Panc1 (cell line): Measurements from ENCODE around the gene CTDSPL2. TPM values are rescaled to one million over a fixed set of nuclear protein-coding genes. Genes with fewer than 3 reads are reported as not detected.
A peak's percentile ranks its signal among the peaks of the same experiment; 100 is the strongest.

Experiments
- ATAC-seq: fragments of 200-7000 bp; cut with Tn5 transposase; 2 replicates; pipeline ENCODE4 v1.9.1; 2020; ENCODE audit warnings: mild to moderate bottlenecking, moderate library complexity
- BruUV-seq: library from RNA; stranded (reverse); fragments of 400-500 nt; replicated peaks from 2 replicates; lab custom pipeline; 2021; lab: Mats Ljungman, UMichigan
- CTCF ChIA-PET: fragments of 300-600 bp; sonication (Branson Sonifier 250); formaldehyde crosslinking; loops from one replicate; lab custom pipeline; 2022; ENCODE audit warnings: antibody characterized with exemption; lab: Charles Lee
- POLR2A ChIA-PET: fragments of 300-600 bp; sonication (Branson Sonifier 250); formaldehyde crosslinking; loops from one replicate; lab custom pipeline; 2022; ENCODE audit warnings: antibody characterized with exemption; lab: Charles Lee
- DNase-seq: peaks from one replicate; pipeline ENCODE4 v3.0.0-alpha.2; 2010; ENCODE audit warnings: low read depth, low spot score
- H3K27ac ChIP-seq: 2 replicates; pipeline ENCODE4 v1.5.1; 2011; ENCODE audit warnings: mild to moderate bottlenecking, low read length, inconsistent platforms
- H3K27me3 ChIP-seq: fragments of 200-500 bp; sonication (Bioruptor generic); 2 replicates; pipeline ENCODE4 v1.6.0; 2014; ENCODE audit warnings: low read length, inconsistent platforms; ENCODE audit not compliant: control insufficient read depth, insufficient read depth
- H3K36me3 ChIP-seq: fragments of 200-500 bp; sonication (Bioruptor generic); 2 replicates; pipeline ENCODE4 v1.5.1; 2014; ENCODE audit warnings: inconsistent platforms, mild to moderate bottlenecking, low read length, moderate library complexity; ENCODE audit not compliant: control insufficient read depth, insufficient read depth
- H3K4me1 ChIP-seq: 2 replicates; pipeline ENCODE4 v1.5.1; 2011; ENCODE audit warnings: inconsistent platforms, mild to moderate bottlenecking, low read length, moderate library complexity; ENCODE audit not compliant: control insufficient read depth, insufficient read depth
- H3K4me3 ChIP-seq, 2 experiments: 2 replicates each; pipeline ENCODE4 v1.5.1; 2011 to 2012; ENCODE audit warnings: low read depth in 2 of 2, low read length in 2 of 2, mild to moderate bottlenecking in 2 of 2, inconsistent platforms in 1 of 2, moderate library complexity in 1 of 2
- H3K9me3 ChIP-seq: fragments of 200-500 bp; sonication (Bioruptor generic); 2 replicates; pipeline ENCODE4 v1.5.1; 2014; ENCODE audit warnings: low read depth, mild to moderate bottlenecking, inconsistent platforms, low read length, moderate library complexity; ENCODE audit not compliant: control insufficient read depth, insufficient read depth
- CTCF ChIP-seq: fragments of 450-650 bp; IDR thresholded peaks from 2 replicates; pipeline ENCODE4 v1.5.1; 2017; ENCODE audit warnings: mild to moderate bottlenecking
- POLR2AphosphoS5 ChIP-seq: IDR thresholded peaks from 2 replicates; pipeline ENCODE4 v1.6.1; 2012; ENCODE audit warnings: mild to moderate bottlenecking, low read depth, low read length, moderate library complexity
- REST ChIP-seq, 2 experiments: IDR thresholded peaks; 2 replicates each; pipeline ENCODE4 v1.6.1; 2011 to 2012; ENCODE audit warnings: low read depth in 2 of 2, control low read depth in 1 of 2, low read length in 1 of 2, mild to moderate bottlenecking in 1 of 2, moderate library complexity in 1 of 2; ENCODE audit not compliant: insufficient read depth in 1 of 2
- SIN3A ChIP-seq: IDR thresholded peaks from 2 replicates; pipeline ENCODE4 v1.6.1; 2012; ENCODE audit warnings: low read depth, mild to moderate bottlenecking, low read length, moderate library complexity, borderline replicate concordance; ENCODE audit not compliant: insufficient read depth
- TCF7L2 ChIP-seq: IDR thresholded peaks from 2 replicates; pipeline ENCODE4 v1.6.1; 2011; ENCODE audit warnings: mild to moderate bottlenecking, low read depth, low read length, inconsistent platforms
- in situ Hi-C: cut with HindIII; loops from 2 replicates; pipeline ENCODE4 v1.10.0; 2016; ENCODE audit warnings: low sequenced_read_pairs, low pct_unique_long_range_greater_than_20kb
- intact Hi-C: fragments of 100-400 bp; cut with micrococcal nuclease; formaldehyde crosslinking; loops from one replicate; pipeline ENCODE4 v1.10.0; 2022; ENCODE audit not compliant: unreplicated experiment
- total RNA-seq: library from RNA; stranded (reverse); gene quantifications from one replicate; pipeline ENCODE4 v1.2.1, GENCODE V29; 2021; ENCODE audit not compliant: unreplicated experiment

The CTDSPL2 gene
- total RNA-seq, 1 experiment from 2014 or later, result 70.6 TPM

DNA sequence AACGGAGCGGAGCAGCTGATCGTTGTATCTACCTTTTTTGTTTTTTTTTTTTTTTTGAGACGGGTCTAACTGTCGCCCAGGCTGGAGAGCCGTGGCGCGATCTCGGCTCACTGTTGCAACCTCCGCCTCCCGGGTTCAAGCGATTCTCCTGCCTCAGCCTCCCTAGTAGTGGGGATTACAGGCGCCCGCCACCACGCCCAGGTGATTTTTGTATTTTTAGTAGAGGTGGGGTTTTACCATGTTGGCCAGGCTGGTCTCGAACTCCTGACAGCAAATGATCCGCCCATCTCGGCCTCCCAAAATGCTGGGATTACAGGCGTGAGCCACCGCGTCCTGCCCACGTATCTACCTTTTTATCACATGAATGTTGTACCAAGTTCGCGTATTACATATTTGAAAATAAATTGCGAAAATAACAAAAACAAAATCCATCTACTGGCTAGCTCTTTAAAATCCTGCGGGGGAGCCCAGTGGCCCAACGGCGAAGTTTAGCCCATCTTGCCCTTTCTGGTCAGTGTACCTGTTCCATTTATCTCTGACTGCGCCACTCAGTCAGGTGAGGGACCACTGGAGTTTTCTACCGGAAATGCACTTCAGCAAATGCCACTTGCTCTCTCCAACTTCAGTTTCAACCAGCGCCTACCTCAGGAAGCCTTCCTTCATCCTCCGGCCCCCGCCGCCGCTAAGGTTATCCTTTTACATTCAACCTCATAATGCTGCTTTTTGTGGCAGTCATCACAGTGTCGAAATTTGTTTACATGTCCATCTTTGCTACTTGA lies 108.3 kb downstream of the CTDSPL2 start:
- BruUV-seq, result TSS peak; percentile 86
- POLR2A ChIA-PET, result no interaction called here
- H3K4me3 ChIP-seq, result peak overlapping the region; percentile 76 to 89
- TF ChIP-seq CTCF (no peak), TCF7L2 (no peak), SIN3A (no peak), REST (IDR thresholded peaks at IDR 0.05; ENCODE audit: insufficient read depth in 1 of 2, low read depth in 2 of 2, low read length in 1 of 2) (no peak), POLR2AphosphoS5 (no peak)
- DNase-seq (no peak), ATAC-seq (no peak)
- no peaks in the 10 kb centered on the region for H3K9me3 ChIP-seq
- in situ Hi-C loops, result no loop called here
- H3K36me3 ChIP-seq, result no peaks in the 10 kb centered on the region; the same call in none of the 2 replicates
- CTCF ChIA-PET, result no interaction called here
- peaks cover 7% of the 10 kb centered on the region; the same call in 1 of the 2 replicates for H3K4me1 ChIP-seq
- no peaks in the 10 kb centered on the region for H3K27me3 ChIP-seq
- intact Hi-C loops, result no loop called here
- peak overlapping the region; percentile 91 for H3K27ac ChIP-seq

GRCh38 chr15:44536302-44536961 lies 109.0 kb downstream of the CTDSPL2 start:
- ChIA-PET POLR2A (interaction anchor here (0.5 to 0.6 kb wide), 4 partner anchors 9 to 841 kb away, joined by 3 to 7 read pairs (median 6); no protein-coding TSS in a partner anchor), CTCF (no interaction called here)
- H3K4me3 ChIP-seq, result peak overlapping the region; percentile 76 to 89
- peak overlapping the region; percentile 91 for H3K27ac ChIP-seq
- no peaks in the 10 kb centered on the region for H3K27me3 ChIP-seq
- in situ Hi-C loops (no loop called here), intact Hi-C loops (no loop called here)
- TF ChIP-seq TCF7L2 (0 out of 2 replicates have a peak, but pooled peaks have one; percentile 21), POLR2AphosphoS5 (peak; percentile 89), REST (IDR thresholded peaks at IDR 0.05; ENCODE audit: insufficient read depth in 1 of 2, low read depth in 2 of 2, low read length in 1 of 2) (0 out of 4 replicates have a peak, but pooled peaks of 1 of the 2 experiments have one; percentile 31), CTCF (peak; percentile 59), SIN3A (peak; percentile 68; the same call in 1 of the 2 replicates)
- peaks cover 11% of the 10 kb centered on the region; the same call in 1 of the 2 replicates for H3K4me1 ChIP-seq
- DNase-seq (peak; percentile 69), ATAC-seq (peak; percentile 87)
- no peaks in the 10 kb centered on the region; the same call in none of the 2 replicates for H3K36me3 ChIP-seq
- BruUV-seq, result no TSS peak
- no peaks in the 10 kb centered on the region for H3K9me3 ChIP-seq
